Amygdala (tissue), 56 donors: ENCODE results near the gene SCAMP5.
A peak's percentile ranks its signal among the peaks of the same experiment; 100 is the strongest.

ENCODE experiments used
- DNase-seq, 56 donors: peaks; one replicate each; lab custom pipeline; 2025; lab: John Stamatoyannopoulos, UW

The SCAMP5 gene

DNA sequence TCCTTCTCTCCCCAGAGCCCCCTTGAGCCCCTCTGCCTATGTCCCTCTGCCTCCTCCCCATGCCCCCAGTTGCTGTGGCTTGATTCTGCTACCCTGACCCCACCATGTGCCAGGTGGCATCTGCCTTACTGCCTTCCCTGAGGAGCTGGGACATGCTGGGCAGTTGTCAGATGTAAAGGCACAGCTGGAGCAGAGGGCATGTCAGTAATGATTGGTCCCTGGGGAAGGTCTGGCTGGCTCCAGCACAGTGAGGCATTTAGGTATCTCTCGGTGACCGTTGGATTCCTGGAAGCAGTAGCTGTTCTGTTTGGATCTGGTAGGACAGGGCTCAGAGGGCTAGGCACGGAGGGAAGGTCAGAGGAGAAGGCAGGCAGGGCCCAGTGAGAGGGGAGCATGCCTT lies 24.6 kb downstream of the SCAMP5 start:
- DNase-seq, result no peak

DNA sequence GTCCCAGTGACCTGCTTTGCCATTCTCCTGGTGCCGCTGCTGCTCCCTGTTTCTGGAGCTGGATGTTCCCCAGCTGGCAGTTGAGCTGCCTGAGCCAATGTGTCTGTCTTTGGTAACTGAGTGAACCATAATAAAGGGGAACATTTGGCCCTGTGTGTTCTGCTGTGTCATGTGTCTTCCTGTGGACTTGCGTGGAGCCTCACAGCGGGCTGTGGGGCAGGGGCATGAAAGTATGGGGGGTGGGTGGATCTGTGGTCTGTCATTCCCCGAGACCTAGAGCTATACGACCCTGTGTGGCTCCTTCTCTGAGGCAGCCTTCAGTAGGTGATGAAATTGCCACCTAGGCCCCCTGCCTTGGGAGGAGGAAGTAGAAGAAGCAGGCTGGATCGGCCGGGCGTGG lies 26.0 kb downstream of the SCAMP5 start:
- no peak for DNase-seq

DNA sequence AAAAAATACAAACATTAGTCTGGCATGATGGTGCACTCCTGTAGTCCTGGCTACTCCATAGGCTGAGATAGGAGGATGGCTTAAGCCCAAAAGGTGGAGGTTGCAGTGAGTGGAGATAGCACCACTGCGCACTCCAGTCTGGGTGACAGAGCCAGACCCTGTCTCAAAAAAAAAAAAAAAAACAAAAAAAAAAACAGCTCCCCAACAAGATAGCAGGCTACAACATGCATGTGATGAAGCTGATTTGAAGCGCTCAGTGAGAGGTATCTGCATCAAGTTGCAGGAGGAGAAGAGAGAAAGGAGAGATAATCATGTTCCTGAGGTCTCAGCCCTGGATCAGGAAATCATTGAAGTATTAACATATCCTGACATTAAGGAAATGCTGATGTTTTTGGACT lies 27.4 kb downstream of the SCAMP5 start:
- no peak for DNase-seq

DNA sequence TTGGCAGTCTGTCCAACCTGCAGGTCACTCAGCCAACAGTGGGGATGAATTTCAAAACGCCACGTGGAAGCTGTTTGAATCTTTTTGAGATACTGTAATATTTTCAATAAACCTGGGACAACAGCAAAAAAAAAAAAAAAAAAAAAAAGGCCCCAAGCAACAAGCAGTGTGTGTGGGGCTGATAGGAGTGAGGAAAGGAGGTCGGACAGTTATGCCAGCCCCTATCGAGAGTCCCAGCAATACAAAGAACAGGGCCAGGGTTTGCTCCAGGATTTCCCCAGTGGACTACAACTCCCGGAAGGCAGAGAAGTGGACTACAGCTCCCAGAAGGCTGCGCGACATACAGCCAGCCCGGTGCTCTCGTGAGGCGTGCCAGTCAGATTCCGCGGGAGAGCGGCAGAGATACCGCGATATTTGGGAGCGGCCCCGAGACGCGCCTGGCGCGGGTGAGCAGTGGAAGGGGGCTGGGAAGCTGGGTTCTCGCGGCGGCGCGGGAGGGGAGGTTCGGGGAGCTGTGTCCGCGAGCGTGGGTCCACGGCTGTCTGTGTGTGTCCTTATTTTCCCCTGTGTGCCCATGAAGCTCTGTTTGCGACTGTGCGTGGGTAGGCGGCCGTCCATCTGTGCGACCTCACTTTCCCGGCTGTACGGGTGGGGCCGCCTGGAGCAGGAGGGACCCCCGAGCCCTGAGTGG lies 28.0 kb downstream of the SCAMP5 start, which contains the start of gene PPCDC:
Gene PPCDC (plus strand): TSS at position 410 of the 691 bp plus-strand sequence. CDS start 4,729 bp downstream, outside the sequence.
- DNase-seq, result peak; percentile 59 to 98 (median 92)

DNA sequence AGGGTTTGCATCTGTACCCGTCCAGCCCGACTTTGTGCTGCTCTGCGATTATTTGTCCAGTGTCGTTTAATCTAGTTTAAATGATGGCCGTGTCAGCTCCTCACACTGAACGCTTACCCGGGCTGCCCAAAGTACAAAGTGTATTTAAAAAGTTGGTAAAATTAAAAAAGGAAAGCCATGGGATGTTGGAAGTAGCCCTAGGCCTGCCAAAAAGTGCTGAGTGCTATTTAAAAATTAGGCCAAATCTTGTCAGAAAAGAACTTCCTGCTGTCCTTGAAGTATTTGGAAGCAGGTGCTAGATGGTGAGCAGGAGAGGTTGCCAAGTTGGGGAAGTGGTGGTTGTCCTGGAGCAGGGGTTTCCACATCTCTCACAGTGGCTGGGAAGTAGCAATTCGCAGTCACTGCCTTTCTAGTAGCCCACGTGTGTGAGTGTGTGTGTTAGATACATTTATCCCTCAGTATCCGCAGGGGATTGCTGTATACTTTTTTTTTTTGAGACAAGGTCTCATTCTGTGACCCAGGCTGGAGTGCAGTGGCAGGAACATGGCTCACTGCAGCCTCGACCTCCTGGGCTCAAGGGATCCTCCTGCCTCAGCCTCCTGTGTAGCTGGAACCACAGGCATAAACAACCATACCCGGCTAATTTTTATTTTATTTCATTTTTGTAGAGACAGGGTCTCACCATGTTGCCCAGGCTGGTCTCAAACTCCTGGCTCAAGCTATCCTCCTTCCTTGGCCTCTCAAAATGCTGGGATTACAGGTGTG lies 28.7 kb downstream of the SCAMP5 start:
- DNase-seq, result peak in 1 of 56 donors; percentile 5

DNA sequence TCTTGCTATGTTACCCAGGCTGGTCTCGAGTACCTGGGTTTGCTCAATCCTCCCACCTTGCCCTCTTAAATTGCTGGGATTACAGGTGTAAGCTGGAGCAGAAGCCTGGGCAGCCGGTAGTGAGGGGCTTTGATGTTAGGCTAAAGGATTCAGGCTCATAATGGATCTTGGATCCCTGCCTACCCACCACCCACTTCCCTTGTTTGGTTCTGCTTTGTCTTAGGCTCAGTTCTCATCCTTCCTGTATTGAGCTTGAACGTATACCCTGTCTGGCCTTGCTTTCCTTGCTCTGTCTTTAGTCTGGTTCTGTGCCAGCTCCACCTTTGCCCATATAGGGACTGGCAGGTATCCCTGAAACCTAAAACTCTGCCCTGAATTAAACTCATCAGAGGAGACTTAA lies 29.7 kb downstream of the SCAMP5 start:
- peak in 1 of 56 donors; percentile 8 for DNase-seq

DNA sequence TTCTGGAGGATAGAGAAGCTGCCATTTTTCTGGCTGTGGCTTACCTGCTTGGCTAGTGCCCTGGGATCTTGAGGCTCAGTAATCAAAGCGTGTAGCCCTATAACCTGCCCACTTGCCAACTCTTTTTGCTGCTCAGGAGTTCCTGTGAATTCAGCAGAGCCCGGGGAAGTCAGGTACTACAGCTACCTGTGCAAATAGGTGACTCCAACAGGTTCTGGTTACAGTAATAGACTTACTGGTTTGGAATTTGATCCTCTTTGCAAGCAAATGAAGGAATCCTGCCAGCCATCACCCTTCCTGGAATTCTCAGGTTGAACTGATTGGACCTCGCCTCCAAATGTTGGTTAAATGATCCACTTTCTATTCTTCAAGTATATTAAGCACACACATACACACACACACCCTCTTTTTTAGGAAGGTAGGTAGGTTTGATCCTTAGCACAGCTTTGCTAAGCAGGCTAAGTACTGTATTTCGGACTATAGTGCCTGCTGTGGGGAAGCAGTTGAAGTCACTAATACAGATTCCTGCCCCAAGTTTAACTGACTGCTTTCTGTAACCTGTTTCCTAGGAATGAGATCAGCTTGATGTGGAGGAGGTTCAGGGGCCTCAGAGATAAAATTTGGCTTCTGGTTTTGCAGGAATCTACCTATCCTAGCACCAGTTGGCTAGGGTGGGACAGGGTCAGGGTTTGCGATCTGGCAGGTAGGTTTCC lies 30.3 kb downstream of the SCAMP5 start:
- no peak for DNase-seq

DNA sequence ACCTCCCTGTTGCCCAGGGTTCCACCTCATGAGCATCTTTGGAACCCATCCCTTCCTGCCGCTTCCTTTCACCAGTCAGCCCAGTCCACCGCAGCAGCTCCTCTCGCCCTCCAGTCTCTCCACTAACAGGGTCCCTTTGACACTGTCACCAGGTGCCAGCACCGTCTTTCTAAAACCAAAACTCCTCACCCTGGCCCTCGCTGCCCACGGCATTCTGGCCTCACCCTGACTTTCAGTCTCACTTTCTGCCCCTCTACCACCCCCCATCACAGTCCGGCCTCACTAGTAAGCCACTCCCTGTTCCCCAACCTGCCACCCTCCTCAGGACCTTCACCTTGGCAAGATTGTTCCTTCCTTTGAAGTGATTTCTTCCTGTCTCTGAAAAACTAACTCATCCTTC lies 32.2 kb downstream of the SCAMP5 start:
- DNase-seq, result no peak

DNA sequence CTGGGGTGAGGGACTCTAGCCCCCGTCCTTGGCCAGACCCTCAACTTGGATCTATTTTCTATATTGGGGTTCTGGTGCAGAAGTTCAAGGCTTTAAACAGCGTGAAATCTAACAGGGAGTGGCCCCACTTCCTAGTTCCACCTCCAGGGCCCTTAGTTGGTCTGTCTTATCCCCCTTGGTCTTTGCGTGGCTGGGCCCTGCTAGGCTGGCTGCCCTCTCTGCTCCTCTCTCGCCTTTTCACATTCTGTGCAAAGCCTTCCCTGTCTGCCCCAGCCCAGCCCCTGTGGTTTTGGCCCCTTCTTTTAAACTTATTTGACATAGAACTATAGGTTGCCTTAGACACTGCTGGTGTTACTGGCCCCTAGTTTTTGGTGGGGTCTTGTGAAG lies 33.6 kb downstream of the SCAMP5 start:
- no peak for DNase-seq

DNA sequence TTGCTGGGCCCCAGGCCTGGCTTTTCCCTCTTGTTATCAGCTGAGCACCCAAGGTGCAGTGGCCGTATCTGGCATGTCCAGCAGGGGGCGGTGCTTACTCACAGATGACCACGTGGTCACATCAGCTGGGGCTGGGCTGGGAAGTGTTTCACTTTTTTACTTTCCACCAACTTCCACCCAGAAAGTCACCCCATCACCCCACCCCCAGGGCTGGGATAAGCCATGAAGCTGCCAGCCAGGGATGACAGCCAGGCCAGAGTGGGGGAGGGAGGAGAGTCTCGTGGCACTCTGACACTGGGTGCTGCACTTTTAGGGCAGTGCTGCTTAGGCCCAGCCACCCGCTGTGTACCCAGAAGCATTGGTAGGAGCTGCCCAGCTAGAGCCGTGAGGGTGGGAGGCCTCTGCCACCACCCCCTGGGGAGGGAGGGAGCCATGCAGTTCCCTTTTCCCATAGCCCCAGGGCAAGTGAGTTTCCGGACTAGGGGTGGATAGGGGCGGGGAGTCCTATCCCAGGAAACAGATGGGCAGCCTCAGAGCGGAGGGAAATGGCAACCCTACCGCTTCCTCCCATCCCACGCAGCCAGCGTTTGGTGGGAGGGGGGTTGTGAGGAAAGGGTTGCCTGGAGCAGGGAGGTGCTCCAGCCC lies 34.1 kb downstream of the SCAMP5 start:
- DNase-seq, result peak; percentile 37 to 96 (median 80)

DNA sequence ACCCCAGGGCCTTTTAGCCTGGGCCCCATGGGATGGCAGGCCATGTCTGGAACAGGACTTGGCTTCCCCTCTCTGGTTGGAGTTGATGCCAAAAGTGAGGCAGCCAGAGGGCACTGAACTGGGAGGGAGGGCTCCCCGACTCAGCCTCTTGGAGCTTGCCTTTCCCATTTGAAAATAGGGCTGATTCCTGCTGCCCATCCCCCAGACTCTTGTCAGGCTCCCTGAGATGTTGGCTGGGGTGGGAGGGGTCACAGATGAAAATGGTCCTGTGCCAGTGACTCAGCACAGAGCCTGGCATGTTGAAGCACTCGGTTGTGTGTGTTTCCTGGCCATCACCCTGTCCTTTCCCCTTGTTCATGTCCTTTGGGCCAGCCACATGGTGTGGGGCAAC lies 34.7 kb downstream of the SCAMP5 start:
- peak in 10 of 56 donors; percentile 34 to 69 (median 44) for DNase-seq

DNA sequence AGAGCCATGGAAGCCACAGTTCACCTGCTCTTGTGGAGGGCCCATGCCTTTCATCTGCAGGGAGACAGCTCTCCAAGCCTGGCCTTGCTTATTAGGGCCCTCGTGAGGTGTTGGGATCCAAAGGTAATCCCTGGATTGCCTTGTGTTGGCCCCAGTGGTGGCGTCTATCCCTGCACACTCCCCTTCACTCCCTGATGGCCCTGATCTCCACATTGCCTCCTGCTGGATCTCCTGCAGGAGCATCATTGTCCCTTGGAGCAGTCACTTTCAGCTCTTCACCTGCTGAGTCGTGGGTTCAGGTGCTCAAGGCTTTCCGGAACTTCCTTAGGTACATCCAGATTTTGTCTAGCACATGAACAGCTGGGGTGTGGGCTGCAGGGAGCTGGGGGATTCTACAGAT lies 35.1 kb downstream of the SCAMP5 start:
- DNase-seq, result no peak

DNA sequence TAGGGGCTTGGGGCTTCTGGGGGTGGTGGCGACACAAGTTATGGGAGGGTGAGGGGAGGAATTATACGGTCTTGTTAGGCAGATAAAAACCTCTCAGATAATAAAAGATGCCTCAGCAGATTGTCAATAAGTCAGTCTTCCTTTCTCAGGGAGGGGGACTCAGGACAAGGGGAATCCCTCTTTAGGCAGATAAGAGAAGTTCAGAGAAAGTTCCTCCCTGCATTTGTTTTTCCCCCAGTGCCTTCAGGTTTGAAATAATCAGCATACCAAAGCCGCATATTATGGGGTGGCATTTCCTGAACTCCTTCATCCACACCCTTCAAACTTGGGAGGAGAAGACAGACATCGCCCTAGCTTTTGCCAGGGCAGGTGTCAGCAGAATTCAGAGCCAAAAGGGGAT lies 36.5 kb downstream of the SCAMP5 start:
- no peak for DNase-seq

DNA sequence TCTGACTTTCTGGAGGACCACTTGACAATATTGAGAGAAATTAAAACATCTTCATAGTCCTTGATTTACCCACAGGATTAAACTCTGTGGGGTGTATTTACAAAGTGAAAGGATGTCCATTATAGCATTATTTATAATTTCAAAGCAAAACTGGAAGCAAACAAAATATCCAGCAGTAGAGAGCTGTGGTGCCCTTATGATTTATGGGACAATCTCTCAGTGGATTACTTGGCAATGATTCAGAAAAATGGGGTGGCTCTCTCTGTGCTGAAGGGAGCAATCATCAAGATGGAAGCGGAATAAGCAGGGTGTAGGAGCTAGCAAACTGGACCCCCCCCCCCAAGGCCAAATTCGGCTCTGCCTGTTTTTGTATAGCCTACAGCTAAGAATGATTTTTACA lies 37.0 kb downstream of the SCAMP5 start:
- DNase-seq, result no peak

DNA sequence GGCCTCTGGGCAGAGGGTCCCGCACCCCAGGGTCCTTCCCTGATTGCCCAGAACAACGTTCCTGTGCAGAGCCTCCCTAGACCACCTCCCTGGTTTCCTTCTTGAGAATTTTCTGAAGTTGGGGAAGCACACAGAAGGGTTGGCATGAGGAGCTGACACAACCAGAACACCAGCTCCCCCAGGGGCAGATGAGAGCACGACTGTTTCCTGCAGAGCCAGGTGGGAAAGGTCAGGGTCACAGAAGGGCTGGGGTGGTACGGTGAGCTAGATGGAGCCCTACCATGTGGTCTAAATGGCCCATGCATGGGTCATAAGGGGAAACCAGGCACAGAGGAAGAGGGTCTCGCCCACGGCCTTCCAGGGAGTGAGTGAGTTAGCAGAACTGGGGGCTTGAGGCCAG lies 38.4 kb downstream of the SCAMP5 start:
- DNase-seq, result no peak

DNA sequence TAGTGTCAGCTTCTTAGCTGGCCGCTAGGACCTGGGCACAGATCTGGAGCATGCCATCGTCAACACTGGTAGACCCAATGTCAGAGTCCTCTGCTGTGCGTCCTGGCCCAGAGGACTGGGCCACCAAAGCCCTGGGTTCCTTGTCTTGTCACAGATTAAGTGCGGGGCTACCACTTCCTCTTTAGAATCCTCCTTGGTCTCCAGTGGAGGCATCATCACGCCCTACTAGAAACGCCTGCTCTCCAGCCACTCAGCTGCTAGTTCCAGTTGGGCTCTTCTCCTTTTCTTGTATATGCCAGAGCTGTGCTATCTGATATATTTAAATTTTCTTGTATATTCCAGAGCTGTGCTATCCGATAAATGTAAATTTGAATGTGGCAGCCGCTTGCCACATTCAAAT lies 39.3 kb downstream of the SCAMP5 start:
- peak in 1 of 56 donors; percentile 8 for DNase-seq

DNA sequence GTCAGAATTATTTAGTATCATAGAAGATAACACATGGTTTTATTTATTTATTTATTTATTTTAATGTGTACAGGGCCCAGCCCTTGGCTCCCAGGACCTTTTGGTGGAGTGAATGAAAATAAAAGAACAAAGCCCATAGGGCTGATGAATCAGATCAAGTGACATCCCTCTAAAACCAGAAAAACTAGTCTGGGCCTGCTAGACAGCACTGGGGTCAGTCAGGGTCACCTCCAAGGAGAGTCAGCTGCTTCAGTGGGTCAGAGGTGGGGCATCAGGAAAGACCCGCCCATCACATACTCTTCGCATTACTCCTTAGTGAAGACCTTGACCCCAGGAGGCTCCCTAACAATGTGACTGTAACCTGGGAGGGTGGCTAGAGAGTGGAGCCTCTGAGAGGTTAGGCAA lies 40.9 kb downstream of the SCAMP5 start:
- no peak for DNase-seq

DNA sequence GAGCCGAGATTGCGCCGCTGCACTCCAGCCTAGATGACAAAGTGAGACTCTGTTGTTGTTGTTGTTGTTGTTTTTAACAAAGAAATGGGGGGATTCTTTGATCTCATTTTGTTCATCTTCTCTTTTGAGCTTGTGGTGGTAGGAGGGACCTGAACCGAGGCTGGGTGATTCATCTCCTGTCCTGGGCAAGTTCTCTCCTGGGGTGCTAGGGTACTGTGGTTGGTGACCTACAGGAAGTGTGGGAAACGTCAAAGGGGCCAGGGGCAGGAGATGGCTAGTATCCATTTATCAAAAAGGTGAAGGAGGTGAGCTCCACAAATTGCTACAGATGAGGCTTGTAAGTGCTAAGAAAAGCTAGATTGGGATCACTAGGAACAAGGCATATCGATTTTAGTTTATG lies 42.3 kb downstream of the SCAMP5 start:
- no peak for DNase-seq

DNA sequence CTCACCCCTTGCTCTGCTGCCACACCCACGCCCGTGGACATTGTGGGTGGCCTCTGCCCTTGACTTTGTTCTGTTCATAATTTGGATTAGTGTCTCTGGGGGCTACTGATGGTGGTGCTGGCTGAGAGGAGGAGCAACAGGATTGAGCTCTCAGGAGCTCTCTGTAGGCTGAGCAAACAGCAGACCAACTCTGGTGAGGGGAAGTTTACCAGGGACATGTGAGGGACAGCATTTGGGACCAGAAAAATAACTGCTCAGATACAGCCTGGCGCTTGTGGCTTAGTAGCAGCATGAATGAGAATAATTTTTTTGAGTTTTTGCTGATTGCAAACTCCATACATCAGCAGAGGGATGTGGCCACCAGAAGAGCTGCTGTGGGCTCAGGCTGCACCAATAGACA lies 42.9 kb downstream of the SCAMP5 start:
- no peak for DNase-seq

DNA sequence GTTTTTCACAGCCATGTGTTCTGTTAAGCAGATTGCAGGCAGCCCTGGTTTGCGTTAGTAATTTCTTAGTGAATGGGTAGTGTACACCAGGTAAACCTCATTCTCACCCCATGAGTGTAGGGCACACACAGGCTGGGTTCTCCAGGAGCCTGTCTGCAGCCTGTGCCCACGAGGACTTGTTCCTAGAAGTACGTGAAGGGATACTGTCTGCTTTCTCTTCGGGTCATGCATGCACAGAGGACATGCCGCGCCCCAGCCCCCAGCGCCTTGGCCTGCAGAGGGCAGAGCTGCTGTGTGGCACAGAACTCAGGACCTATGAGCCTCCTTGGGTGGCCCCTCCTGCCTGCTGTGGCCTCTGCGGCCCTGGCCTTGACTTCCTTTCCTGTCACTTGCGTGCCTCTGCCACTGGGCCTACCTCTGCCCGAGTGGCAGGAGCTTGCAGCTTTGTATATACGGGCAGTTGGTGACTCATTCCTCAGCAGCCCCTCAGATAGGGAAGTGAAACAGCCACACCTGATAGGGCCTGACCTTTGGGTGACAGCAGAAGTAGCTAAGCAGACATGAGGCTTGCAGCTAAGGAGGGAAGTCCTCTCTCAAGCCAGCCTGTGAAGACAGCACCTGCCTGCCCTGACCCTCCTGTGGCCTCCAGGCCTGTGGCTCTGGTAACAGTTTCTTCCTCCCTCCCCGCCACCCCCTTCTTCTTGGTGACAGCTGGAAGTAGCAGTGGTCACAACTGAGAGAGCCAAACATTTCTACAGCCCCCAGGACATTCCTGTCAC lies 47.6 kb downstream of the SCAMP5 start:
- DNase-seq, result peak in 45 of 56 donors; percentile 9 to 73 (median 41)
